ENCODE measurements around the gene FOXE3.
"Not testable (repeated sequence)": the region's sequence is repeated elsewhere in the genome, so short reads cannot be mapped to it uniquely, and the experiment has no call there.

FOXE3 gene

DNA sequence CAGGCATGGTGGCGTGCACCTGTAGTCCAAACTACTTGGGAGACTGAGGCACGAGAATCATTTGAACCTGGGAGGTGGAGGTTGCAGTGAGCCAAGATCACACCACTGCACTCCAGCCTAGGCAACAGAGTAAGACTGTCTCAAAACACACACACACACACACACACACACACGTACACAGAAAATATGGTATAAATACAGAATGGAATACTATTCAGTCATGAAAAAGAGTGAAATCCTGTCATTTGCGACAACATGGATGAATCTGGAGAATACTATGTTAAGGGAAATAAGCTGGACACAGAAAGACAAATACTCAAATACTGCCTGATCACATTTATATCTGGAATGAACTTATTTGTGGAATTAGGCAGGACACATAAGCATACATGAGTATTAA lies 40.2 kb downstream of the FOXE3 start:
- Histone ChIP-seq H3K27ac (no peak overlapping the region), H3K27me3 (peaks cover 95% of the 10 kb centered on the region), H3K4me1 (ENCODE audit: control insufficient read depth in 1 of 2, insufficient read depth in 1 of 2, low read depth in 1 of 2, low read length in 1 of 2) (no peaks in the 10 kb centered on the region), H3K4me3 (ENCODE audit: low read depth in 1 of 2, low read length in 1 of 2) (no peak overlapping the region), H3K36me3 (no peaks in the 10 kb centered on the region), H3K9me3 (no peaks in the 10 kb centered on the region)
- TF ChIP-seq, protein P1, sequence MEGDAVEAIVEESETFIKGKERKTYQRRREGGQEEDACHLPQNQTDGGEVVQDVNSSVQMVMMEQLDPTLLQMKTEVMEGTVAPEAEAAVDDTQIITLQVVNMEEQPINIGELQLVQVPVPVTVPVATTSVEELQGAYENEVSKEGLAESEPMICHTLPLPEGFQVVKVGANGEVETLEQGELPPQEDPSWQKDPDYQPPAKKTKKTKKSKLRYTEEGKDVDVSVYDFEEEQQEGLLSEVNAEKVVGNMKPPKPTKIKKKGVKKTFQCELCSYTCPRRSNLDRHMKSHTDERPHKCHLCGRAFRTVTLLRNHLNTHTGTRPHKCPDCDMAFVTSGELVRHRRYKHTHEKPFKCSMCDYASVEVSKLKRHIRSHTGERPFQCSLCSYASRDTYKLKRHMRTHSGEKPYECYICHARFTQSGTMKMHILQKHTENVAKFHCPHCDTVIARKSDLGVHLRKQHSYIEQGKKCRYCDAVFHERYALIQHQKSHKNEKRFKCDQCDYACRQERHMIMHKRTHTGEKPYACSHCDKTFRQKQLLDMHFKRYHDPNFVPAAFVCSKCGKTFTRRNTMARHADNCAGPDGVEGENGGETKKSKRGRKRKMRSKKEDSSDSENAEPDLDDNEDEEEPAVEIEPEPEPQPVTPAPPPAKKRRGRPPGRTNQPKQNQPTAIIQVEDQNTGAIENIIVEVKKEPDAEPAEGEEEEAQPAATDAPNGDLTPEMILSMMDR (IDR thresholded peaks at IDR 0.05), result no peak

DNA sequence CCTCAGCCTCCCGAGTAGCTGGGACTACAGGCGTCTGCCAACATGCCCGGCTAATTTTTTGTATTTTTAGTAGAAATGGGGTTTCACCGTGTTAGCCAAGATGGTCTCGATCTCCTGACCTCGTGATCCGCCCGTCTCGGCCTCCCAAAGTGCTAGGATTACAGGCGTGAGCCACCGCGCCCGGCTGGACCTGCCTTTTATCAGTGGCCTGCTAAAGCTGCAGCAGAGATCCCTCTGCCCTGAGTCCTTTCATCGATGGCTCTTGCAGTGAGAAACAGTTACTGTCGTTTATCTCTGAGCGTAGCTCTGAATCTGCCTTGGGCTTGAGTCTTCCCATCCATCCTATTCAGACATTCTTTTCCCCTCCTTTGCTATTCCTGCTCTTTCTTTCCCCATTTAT lies 41.5 kb downstream of the FOXE3 start:
- H3K27ac ChIP-seq; H3K4me1 ChIP-seq (ENCODE audit: control insufficient read depth in 1 of 2, insufficient read depth in 1 of 2, low read depth in 1 of 2, low read length in 1 of 2); H3K36me3 ChIP-seq; H3K9me3 ChIP-seq; H3K4me3 ChIP-seq (ENCODE audit: low read depth in 1 of 2, low read length in 1 of 2): not testable (repeated sequence)
- peaks cover 95% of the 10 kb centered on the region for H3K27me3 ChIP-seq

DNA sequence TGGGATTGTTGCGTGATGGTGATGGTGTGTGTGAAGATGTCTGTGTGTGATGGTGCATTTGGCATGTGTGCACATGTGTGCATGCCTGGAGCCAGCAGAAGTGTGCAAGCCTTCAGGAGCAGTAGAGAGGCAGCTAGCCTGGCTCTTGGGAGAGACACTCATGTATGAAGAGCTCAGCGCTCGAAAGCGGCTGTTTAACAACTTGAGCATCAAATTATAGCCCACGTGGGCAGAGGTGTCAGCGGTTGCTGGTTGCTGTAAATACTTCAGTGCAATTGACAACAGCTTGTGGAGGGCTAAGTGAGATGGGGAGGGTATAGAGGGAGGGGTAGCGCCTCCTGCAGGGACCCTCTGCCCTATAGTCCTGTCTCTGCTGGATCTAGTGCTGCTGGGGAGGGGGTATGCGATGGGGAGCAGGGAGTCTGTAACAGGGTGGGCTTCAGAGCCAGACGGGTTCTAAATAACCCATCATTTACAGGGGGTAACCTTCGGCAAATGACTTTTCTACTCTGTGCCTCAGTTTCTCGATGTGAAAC lies 43.2 kb downstream of the FOXE3 start:
- H3K36me3 ChIP-seq, result no peaks in the 10 kb centered on the region
- peaks cover 89% of the 10 kb centered on the region for H3K27me3 ChIP-seq
- TF ChIP-seq, protein P1 (IDR thresholded peaks at IDR 0.05), result no peak
- H3K4me1 ChIP-seq (ENCODE audit: control insufficient read depth in 1 of 2, insufficient read depth in 1 of 2, low read depth in 1 of 2, low read length in 1 of 2), result no peaks in the 10 kb centered on the region
- no peak overlapping the region for H3K4me3 ChIP-seq (ENCODE audit: low read depth in 1 of 2, low read length in 1 of 2)
- no peak overlapping the region for H3K27ac ChIP-seq
- H3K9me3 ChIP-seq, result no peaks in the 10 kb centered on the region

DNA sequence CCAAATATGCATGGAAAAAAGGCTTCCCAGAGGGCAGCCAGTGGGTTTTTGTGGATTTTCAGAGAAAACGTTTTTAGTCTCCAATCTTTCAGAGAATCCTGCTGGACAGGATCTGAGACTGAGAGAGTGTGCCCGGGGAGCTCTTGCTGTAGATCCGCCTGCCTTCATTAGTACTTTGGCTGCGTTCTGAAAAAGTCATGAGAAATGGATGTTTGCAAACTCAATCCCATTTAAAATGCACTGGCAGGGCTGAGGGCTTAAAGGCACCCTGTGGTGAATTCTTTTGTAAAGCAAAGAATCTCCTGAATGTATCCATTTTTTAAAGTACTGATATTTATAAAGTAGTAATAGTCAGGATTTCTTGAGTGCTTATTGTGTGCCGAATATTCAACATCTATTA lies 44.0 kb downstream of the FOXE3 start:
- TF ChIP-seq, protein P1 (IDR thresholded peaks at IDR 0.05), result no peak
- H3K9me3 ChIP-seq, result no peaks in the 10 kb centered on the region
- H3K4me3 ChIP-seq (ENCODE audit: low read depth in 1 of 2, low read length in 1 of 2), result no peak overlapping the region
- peaks cover 88% of the 10 kb centered on the region for H3K27me3 ChIP-seq
- H3K36me3 ChIP-seq, result no peaks in the 10 kb centered on the region
- H3K27ac ChIP-seq, result no peak overlapping the region
- H3K4me1 ChIP-seq (ENCODE audit: control insufficient read depth in 1 of 2, insufficient read depth in 1 of 2, low read depth in 1 of 2, low read length in 1 of 2), result no peaks in the 10 kb centered on the region

DNA sequence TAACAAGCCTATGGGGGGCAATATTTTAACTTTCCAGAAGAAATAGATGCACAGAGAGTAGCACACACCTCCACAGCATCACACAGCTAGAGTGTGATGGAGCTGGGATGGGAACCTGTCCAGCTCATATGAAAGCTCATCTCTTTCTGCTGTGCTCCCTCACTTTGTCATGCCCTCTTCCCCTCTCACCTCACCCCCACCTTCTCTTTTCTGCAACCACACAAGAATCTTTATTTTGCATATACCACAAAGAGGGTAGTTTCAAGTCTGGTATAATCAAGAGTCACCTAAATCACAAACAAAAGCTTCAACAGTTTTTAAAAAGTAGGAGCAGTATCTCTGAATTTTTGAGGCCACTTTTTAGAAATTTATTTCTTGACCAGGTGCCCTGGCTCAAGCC lies 44.4 kb downstream of the FOXE3 start:
- TF ChIP-seq, protein P1 (IDR thresholded peaks at IDR 0.05), result no peak
- no peak overlapping the region for H3K27ac ChIP-seq
- no peak overlapping the region for H3K4me3 ChIP-seq (ENCODE audit: low read depth in 1 of 2, low read length in 1 of 2)
- no peaks in the 10 kb centered on the region for H3K9me3 ChIP-seq
- no peaks in the 10 kb centered on the region for H3K4me1 ChIP-seq (ENCODE audit: control insufficient read depth in 1 of 2, insufficient read depth in 1 of 2, low read depth in 1 of 2, low read length in 1 of 2)
- H3K27me3 ChIP-seq, result peaks cover 89% of the 10 kb centered on the region
- no peaks in the 10 kb centered on the region for H3K36me3 ChIP-seq

DNA sequence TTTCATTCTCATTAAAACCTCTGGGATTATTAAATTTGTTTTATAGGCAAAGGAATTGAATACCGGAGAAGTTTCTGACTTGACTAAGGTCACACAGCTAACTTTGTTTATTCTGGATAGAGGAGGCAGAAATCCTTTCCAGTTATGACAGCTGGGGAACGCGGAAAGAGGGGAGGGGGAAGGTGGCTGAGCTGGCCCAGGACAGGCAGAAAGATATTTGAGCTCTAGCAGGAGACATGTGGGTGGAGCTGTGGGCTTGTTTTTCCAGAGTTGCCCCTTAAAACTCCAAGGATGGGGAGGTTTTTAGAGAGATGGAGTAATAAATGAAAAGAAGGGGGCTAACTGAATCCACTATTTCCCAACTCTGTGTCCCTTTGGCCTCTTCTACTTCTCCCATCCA lies 49.5 kb downstream of the FOXE3 start:
- Histone ChIP-seq H3K9me3 (no peaks in the 10 kb centered on the region), H3K36me3 (no peaks in the 10 kb centered on the region), H3K27ac (no peak overlapping the region), H3K4me3 (ENCODE audit: low read depth in 1 of 2, low read length in 1 of 2) (no peak overlapping the region), H3K27me3 (peaks cover 85% of the 10 kb centered on the region), H3K4me1 (ENCODE audit: control insufficient read depth in 1 of 2, insufficient read depth in 1 of 2, low read depth in 1 of 2, low read length in 1 of 2) (no peaks in the 10 kb centered on the region)
- TF ChIP-seq, protein P1 (IDR thresholded peaks at IDR 0.05), result no peak
